ENCODE data around the gene FAM135A.

FAM135A gene

GRCh38 chr6:70506321-70506720 lies 93.0 kb downstream of the FAM135A start:
- Histone ChIP-seq H3K4me3 (ENCODE audit: low read length) (no peak overlapping the region), H4K20me1 (ENCODE audit: insufficient read depth, low read length) (no peaks in the 10 kb centered on the region), H3K36me3 (replicated peaks; ENCODE audit: insufficient read depth, low read length) (no peaks in the 10 kb centered on the region), H3K27me3 (replicated peaks; ENCODE audit: insufficient read depth, low read length) (no peaks in the 10 kb centered on the region), H2AFZ (ENCODE audit: low read length) (no peak overlapping the region), H3K4me2 (ENCODE audit: low read depth, low read length) (no peak overlapping the region), H3K4me1 (ENCODE audit: low read length) (no peaks in the 10 kb centered on the region), H3K27ac (ENCODE audit: low read length) (no peak overlapping the region), H3K9me2 (replicated peaks; ENCODE audit: insufficient read depth, low read length) (no peaks in the 10 kb centered on the region), H3F3A (ENCODE audit: insufficient read depth, low read length) (no peaks in the 10 kb centered on the region), H3K9ac (ENCODE audit: low read length) (no peak overlapping the region), H3K79me2 (ENCODE audit: low read length) (no peaks in the 10 kb centered on the region), H3K9me3 (replicated peaks; ENCODE audit: insufficient read depth, low read length) (no peaks in the 10 kb centered on the region)
- no peak for DNase-seq
- TF ChIP-seq EZH2 (optimal IDR thresholded peaks at IDR 0.05; ENCODE audit: low read depth, low read length) (no peak), CTCF (IDR thresholded peaks at IDR 0.05; ENCODE audit: low read length) (no peak), EZH2phosphoT487 (IDR thresholded peaks at IDR 0.05; ENCODE audit: low read length) (no peak)

DNA sequence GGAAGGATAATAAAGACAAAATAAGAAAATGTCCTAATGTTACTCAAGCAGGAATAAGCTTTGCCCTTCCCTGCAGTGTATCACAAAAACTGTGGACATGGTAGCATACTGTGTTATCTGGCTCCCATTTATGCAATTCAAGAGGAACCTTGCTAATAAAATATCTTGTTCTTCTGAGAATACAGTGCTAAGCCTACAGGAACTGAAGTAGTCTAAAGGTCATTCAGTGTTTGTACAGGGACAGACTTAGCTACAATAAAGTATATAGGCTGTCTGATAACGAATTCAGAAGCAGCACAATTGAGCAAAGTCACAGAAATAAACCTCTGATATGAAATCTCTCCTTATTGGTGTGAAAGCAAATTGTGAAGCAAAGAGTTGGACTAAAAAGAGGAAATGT lies 93.9 kb downstream of the FAM135A start:
- H3K4me2 ChIP-seq (ENCODE audit: low read depth, low read length) = no peak overlapping the region
- H3K4me3 ChIP-seq (ENCODE audit: low read length) = no peak overlapping the region
- no peaks in the 10 kb centered on the region for H3F3A ChIP-seq (ENCODE audit: insufficient read depth, low read length)
- no peaks in the 10 kb centered on the region for H3K9me2 ChIP-seq (replicated peaks; ENCODE audit: insufficient read depth, low read length)
- no peak for TF ChIP-seq CTCF (IDR thresholded peaks at IDR 0.05; ENCODE audit: low read length)
- no peak for TF ChIP-seq EZH2 (optimal IDR thresholded peaks at IDR 0.05; ENCODE audit: low read depth, low read length)
- no peak for TF ChIP-seq EZH2phosphoT487 (IDR thresholded peaks at IDR 0.05; ENCODE audit: low read length)
- no peaks in the 10 kb centered on the region for H4K20me1 ChIP-seq (ENCODE audit: insufficient read depth, low read length)
- no peak for DNase-seq
- no peaks in the 10 kb centered on the region for H3K27me3 ChIP-seq (replicated peaks; ENCODE audit: insufficient read depth, low read length)
- no peaks in the 10 kb centered on the region for H3K4me1 ChIP-seq (ENCODE audit: low read length)
- no peak overlapping the region for H2AFZ ChIP-seq (ENCODE audit: low read length)
- no peaks in the 10 kb centered on the region for H3K36me3 ChIP-seq (replicated peaks; ENCODE audit: insufficient read depth, low read length)
- no peaks in the 10 kb centered on the region for H3K79me2 ChIP-seq (ENCODE audit: low read length)
- no peak overlapping the region for H3K27ac ChIP-seq (ENCODE audit: low read length)
- no peak overlapping the region for H3K9ac ChIP-seq (ENCODE audit: low read length)
- no peaks in the 10 kb centered on the region for H3K9me3 ChIP-seq (replicated peaks; ENCODE audit: insufficient read depth, low read length)

DNA sequence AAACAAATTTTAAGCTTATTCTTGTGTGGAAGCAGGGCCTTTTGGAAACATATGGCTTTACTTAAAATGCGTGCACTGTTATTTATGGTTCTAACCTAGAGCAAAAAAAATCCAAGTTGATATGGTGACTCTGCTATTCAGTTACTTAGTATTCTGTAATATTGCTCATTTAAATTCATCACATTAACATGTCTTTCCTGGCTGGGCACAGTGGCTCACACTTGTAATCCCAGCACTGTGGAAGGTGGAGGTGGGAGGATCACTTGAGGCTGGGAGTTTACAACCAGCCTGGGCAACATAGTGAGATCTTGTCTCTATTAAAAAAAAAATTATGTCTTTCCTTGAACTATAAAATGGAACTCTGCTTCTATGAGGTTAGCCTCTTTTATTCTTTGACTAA lies 95.6 kb downstream of the FAM135A start:
- Histone ChIP-seq H3K27me3 (replicated peaks; ENCODE audit: insufficient read depth, low read length) (no peaks in the 10 kb centered on the region), H4K20me1 (ENCODE audit: insufficient read depth, low read length) (no peaks in the 10 kb centered on the region), H3K4me3 (ENCODE audit: low read length) (no peak overlapping the region), H3K4me2 (ENCODE audit: low read depth, low read length) (no peak overlapping the region), H3K27ac (ENCODE audit: low read length) (no peak overlapping the region), H3K4me1 (ENCODE audit: low read length) (no peaks in the 10 kb centered on the region), H3K79me2 (ENCODE audit: low read length) (no peaks in the 10 kb centered on the region), H3K36me3 (replicated peaks; ENCODE audit: insufficient read depth, low read length) (no peaks in the 10 kb centered on the region), H3F3A (ENCODE audit: insufficient read depth, low read length) (no peaks in the 10 kb centered on the region), H3K9me2 (replicated peaks; ENCODE audit: insufficient read depth, low read length) (no peaks in the 10 kb centered on the region), H3K9ac (ENCODE audit: low read length) (no peak overlapping the region), H2AFZ (ENCODE audit: low read length) (no peak overlapping the region), H3K9me3 (replicated peaks; ENCODE audit: insufficient read depth, low read length) (no peaks in the 10 kb centered on the region)
- DNase-seq = no peak
- TF ChIP-seq EZH2phosphoT487 (IDR thresholded peaks at IDR 0.05; ENCODE audit: low read length) (no peak), EZH2 (optimal IDR thresholded peaks at IDR 0.05; ENCODE audit: low read depth, low read length) (no peak), CTCF (IDR thresholded peaks at IDR 0.05; ENCODE audit: low read length) (no peak)
